ENCODE measurements around the gene TSPAN31.

The TSPAN31 gene

GRCh38 chr12:57751788-57752667 lies 7.2 kb downstream of the TSPAN31 start, which contains the start of gene CDK4:
CDK4 (minus strand) TSS chr12:57752310; CDS start chr12:57751717, 593 bp downstream.
- DNase-seq (ENCODE audit: low read depth, low spot score) = peak; percentile 99

- DNase-seq (ENCODE audit: low read depth, low spot score) = no peak
Observed at GRCh38 chr12:57752668-57753000, 7.8 kb downstream of the TSPAN31 start.

GRCh38 chr12:57753756-57754337 lies 9.0 kb downstream of the TSPAN31 start:
- no peak for DNase-seq (ENCODE audit: low read depth, low spot score)

- DNase-seq (ENCODE audit: low read depth, low spot score) = no peak
Observed at GRCh38 chr12:57754411-57755193, 9.8 kb downstream of the TSPAN31 start, which contains the start of gene MARCHF9. MARCHF9 (plus strand) TSS chr12:57755103; CDS start chr12:57755529, 426 bp downstream.

- no peak for DNase-seq (ENCODE audit: low read depth, low spot score)
Observed at GRCh38 chr12:57755194-57755453, 10.3 kb downstream of the TSPAN31 start.

- no peak for DNase-seq (ENCODE audit: low read depth, low spot score)
Observed at GRCh38 chr12:57755454-57756372, 10.9 kb downstream of the TSPAN31 start.

- no peak for DNase-seq (ENCODE audit: low read depth, low spot score)
Observed at GRCh38 chr12:57756406-57757341, 11.8 kb downstream of the TSPAN31 start.

- DNase-seq (ENCODE audit: low read depth, low spot score) = no peak
Observed at GRCh38 chr12:57757771-57758170, 12.9 kb downstream of the TSPAN31 start.

GRCh38 chr12:57758552-57759359 lies 13.9 kb downstream of the TSPAN31 start:
- no peak for DNase-seq (ENCODE audit: low read depth, low spot score)

GRCh38 chr12:57759360-57759980 lies 14.6 kb downstream of the TSPAN31 start:
- DNase-seq (ENCODE audit: low read depth, low spot score) = no peak

GRCh38 chr12:57760347-57760982 lies 15.6 kb downstream of the TSPAN31 start:
- no peak for DNase-seq (ENCODE audit: low read depth, low spot score)

GRCh38 chr12:57761391-57761998 lies 16.7 kb downstream of the TSPAN31 start:
- no peak for DNase-seq (ENCODE audit: low read depth, low spot score)

GRCh38 chr12:57762463-57762862 lies 17.6 kb downstream of the TSPAN31 start:
- DNase-seq (ENCODE audit: low read depth, low spot score) = no peak

GRCh38 chr12:57763881-57764661 lies 19.2 kb downstream of the TSPAN31 start:
- no peak for DNase-seq (ENCODE audit: low read depth, low spot score)

- DNase-seq (ENCODE audit: low read depth, low spot score) = no peak
Observed at GRCh38 chr12:57764662-57765002, 19.8 kb downstream of the TSPAN31 start.

GRCh38 chr12:57765003-57765697 lies 20.3 kb downstream of the TSPAN31 start:
- DNase-seq (ENCODE audit: low read depth, low spot score) = no peak
